NCI-H1417 treated with DMSO at 0.1 percent for 48 hours (cell line): ENCODE results near the gene AVEN.

Source experiments
- DNase-seq: peaks from one replicate; lab custom pipeline; 2025; lab: John Stamatoyannopoulos, UW

The AVEN gene

GRCh38 chr15:33912326-33912725 is 126.7 kb downstream of the AVEN start:
- no peak for DNase-seq

GRCh38 chr15:33910741-33911140 is 128.3 kb downstream of the AVEN start:
- DNase-seq = no peak

GRCh38 chr15:33908406-33908805 is 130.6 kb downstream of the AVEN start:
- DNase-seq = no peak

- DNase-seq = no peak
Measured at GRCh38 chr15:33907326-33907725, 131.7 kb downstream of the AVEN start.

- no peak for DNase-seq
Measured at GRCh38 chr15:33903661-33904060, 135.3 kb downstream of the AVEN start.

GRCh38 chr15:33902043-33902442 is 137.0 kb downstream of the AVEN start:
- no peak for DNase-seq

GRCh38 chr15:33894193-33894592 is 144.8 kb downstream of the AVEN start:
- no peak for DNase-seq

GRCh38 chr15:33888176-33888575 is 150.8 kb downstream of the AVEN start:
- DNase-seq = no peak

- DNase-seq = no peak
Measured at GRCh38 chr15:33882921-33883320, 156.1 kb downstream of the AVEN start.

GRCh38 chr15:33874156-33874555 is 164.8 kb downstream of the AVEN start:
- DNase-seq = no peak

GRCh38 chr15:33872416-33873106 is 166.4 kb downstream of the AVEN start:
- DNase-seq = no peak

- DNase-seq = no peak
Measured at GRCh38 chr15:33871980-33872379, 167.0 kb downstream of the AVEN start.

- DNase-seq = no peak
Measured at GRCh38 chr15:33866101-33866737, 172.8 kb downstream of the AVEN start.

- no peak for DNase-seq
Measured at GRCh38 chr15:33865416-33865815, 173.6 kb downstream of the AVEN start.

- DNase-seq = no peak
Measured at GRCh38 chr15:33864360-33865075, 174.5 kb downstream of the AVEN start.

- DNase-seq = no peak
Measured at GRCh38 chr15:33860754-33861153, 178.2 kb downstream of the AVEN start.

- DNase-seq = no peak
Measured at GRCh38 chr15:33859992-33860545, 178.9 kb downstream of the AVEN start.

- no peak for DNase-seq
Measured at GRCh38 chr15:33858836-33859235, 180.2 kb downstream of the AVEN start.

GRCh38 chr15:33857726-33858125 is 181.3 kb downstream of the AVEN start:
- no peak for DNase-seq

GRCh38 chr15:33852570-33852969 is 186.4 kb downstream of the AVEN start:
- DNase-seq = no peak

- DNase-seq = no peak
Measured at GRCh38 chr15:33852094-33852493, 186.9 kb downstream of the AVEN start.

- no peak for DNase-seq
Measured at GRCh38 chr15:33851079-33851478, 187.9 kb downstream of the AVEN start.

GRCh38 chr15:33848011-33848410 is 191.0 kb downstream of the AVEN start:
- no peak for DNase-seq
